GM12801 (cell line): Measurements from ENCODE around the gene VPS35L.

Experiments used
- CTCF ChIP-seq: IDR thresholded peaks from one replicate; pipeline ENCODE4 v1.5.1; 2011; ENCODE audit warnings: control low read depth; ENCODE audit not compliant: insufficient read length; ENCODE audit errors: extremely low read depth

The VPS35L gene

GRCh38 chr16:19555186-19555937 is at the start of gene VPS35L:
VPS35L (plus strand) TSS chr16:19555703; CDS start chr16:19555730, 27 bp downstream.
- TF ChIP-seq CTCF = no peak

- no peak for TF ChIP-seq CTCF
These were observed 48.5 kb upstream of the VPS35L start for GRCh38 chr16:19506965-19507364.

GRCh38 chr16:19507867-19508266 is 47.6 kb upstream of the VPS35L start:
- TF ChIP-seq CTCF = no peak

GRCh38 chr16:19512297-19512696 is 43.2 kb upstream of the VPS35L start:
- no peak for TF ChIP-seq CTCF

- no peak for TF ChIP-seq CTCF
These were observed 42.0 kb upstream of the VPS35L start for GRCh38 chr16:19513377-19514053.

GRCh38 chr16:19515757-19516156 is 39.7 kb upstream of the VPS35L start:
- no peak for TF ChIP-seq CTCF

- no peak for TF ChIP-seq CTCF
These were observed 37.9 kb upstream of the VPS35L start for GRCh38 chr16:19517424-19518089.
